K562 (cell line): ENCODE results near the gene IL6ST. TPM values are rescaled to one million over a fixed set of nuclear protein-coding genes. Genes with fewer than 3 reads are reported as not detected.

Experiments used
- ARID1B ChIP-seq: fragments of 450-650 bp; IDR thresholded peaks from 2 replicates; pipeline ENCODE4 v1.6.1; 2016; ENCODE audit warnings: antibody characterized with exemption, mild to moderate bottlenecking, inconsistent platforms
- ETV6 ChIP-seq, 3 experiments: fragments of 150-350 bp in 1 of 3; sonication (generic) in 1 of 3; formaldehyde crosslinking in 1 of 3; IDR thresholded peaks; 2 replicates each; pipeline versions ENCODE4 v1.6.1 to v1.8.0; 2014 to 2022; ENCODE audit warnings: borderline replicate concordance in 2 of 3, low read depth in 2 of 3, antibody characterized with exemption in 1 of 3, low read length in 1 of 3, mild to moderate bottlenecking in 1 of 3, missing genetic modification reagents in 1 of 3
- FUS ChIP-seq: fragments of 200-400 bp; formaldehyde crosslinking; optimal IDR thresholded peaks from 2 replicates; pipeline ENCODE3; 2017; ENCODE audit warnings: low read depth, low read length
- HSF4 ChIP-seq: fragments of 250-450 bp; sonication (Bioruptor Pico); IDR thresholded peaks from 2 replicates; pipeline ENCODE4 v2.1.2; 2022; ENCODE audit warnings: mild to moderate bottlenecking, moderate library complexity, borderline replicate concordance
- polyA plus RNA-seq, 8 experiments: library from polyadenylated mRNA; depleted of rRNA in 4 of 8; stranded (reverse) in 5 of 8; unstranded in 3 of 8; fragments of >200 nt; fragmentation: Nextera tagmentation in 2 of 8; fragmentation: Illumina TruSeq in 1 of 8; extraction: Ambion mirVana in 2 of 8; extraction: Trizol in 1 of 8; gene quantifications; 2 replicates each; pipeline versions ENCODE4 v1.2.1 to v1.2.3, GENCODE V29; 2011 to 2014; ENCODE audit warnings: inconsistent platforms in 1 of 8, missing spikeins in 1 of 8
- total RNA-seq, 7 experiments: library from RNA; depleted of rRNA in 6 of 7; stranded (reverse); fragments of >200 nt in 6 of 7; fragmentation: Illumina TruSeq in 2 of 7; extraction: Trizol in 2 of 7; gene quantifications; 2 replicates each; pipeline versions ENCODE4 v1.2.1 to v1.2.3, GENCODE V29; 2011 to 2021; ENCODE audit warnings: low replicate concordance in 1 of 7
- TF ChIP-seq, protein P1 (sequence below): fragments of 250-450 bp; sonication (Bioruptor Pico); IDR thresholded peaks from 2 replicates; pipeline ENCODE4 v1.4.0; 2020; ENCODE audit warnings: borderline replicate concordance
- TF ChIP-seq, protein P2 (sequence below): fragments of 250-450 bp; sonication (Bioruptor Pico); IDR thresholded peaks from 2 replicates; pipeline ENCODE4 v1.5.0; 2021
- TF ChIP-seq, protein P3 (sequence below): sonication (generic); formaldehyde crosslinking; IDR thresholded peaks from 2 replicates; pipeline ENCODE4 v1.8.0; 2022; ENCODE audit warnings: missing genetic modification reagents, mild to moderate bottlenecking, moderate library complexity, borderline replicate concordance

IL6ST gene
- total and polyA plus RNA-seq, 9 of the 15 experiments (the other 6 are each of a cell fraction or from before 2014, with no cell fraction given), result 2.0 to 27.0 (median 7.9) TPM

DNA sequence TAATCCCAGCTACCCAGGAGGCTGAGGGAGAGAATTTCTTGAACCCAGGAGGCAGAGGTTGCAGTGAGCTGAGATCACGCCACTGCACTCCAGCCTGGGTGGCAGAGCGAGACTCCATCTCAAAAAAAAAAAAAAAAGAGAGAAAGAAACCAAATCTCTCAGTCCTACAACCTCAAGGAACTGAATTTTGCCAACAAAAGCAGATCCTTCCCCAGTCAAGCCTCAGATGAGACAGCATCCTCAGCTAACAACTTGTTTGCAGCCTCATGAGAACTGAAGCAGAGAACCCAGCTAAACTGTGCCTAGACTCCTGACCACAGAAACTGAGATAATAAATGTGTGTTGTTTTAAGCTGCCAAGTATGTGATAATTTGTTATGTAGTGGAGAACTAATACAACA is 7.5 kb upstream of the IL6ST start (continued):
- TF ChIP-seq, protein P1, sequence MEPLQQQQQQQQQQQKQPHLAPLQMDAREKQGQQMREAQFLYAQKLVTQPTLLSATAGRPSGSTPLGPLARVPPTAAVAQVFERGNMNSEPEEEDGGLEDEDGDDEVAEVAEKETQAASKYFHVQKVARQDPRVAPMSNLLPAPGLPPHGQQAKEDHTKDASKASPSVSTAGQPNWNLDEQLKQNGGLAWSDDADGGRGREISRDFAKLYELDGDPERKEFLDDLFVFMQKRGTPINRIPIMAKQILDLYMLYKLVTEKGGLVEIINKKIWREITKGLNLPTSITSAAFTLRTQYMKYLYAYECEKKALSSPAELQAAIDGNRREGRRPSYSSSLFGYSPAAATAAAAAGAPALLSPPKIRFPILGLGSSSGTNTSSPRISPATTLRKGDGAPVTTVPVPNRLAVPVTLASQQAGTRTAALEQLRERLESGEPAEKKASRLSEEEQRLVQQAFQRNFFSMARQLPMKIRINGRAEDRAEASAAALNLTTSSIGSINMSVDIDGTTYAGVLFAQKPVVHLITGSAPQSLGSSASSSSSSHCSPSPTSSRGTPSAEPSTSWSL (CRISPR knock-in tag), result no peak
- no peak for TF ChIP-seq ETV6 (IDR thresholded peaks at IDR 0.05; ENCODE audit: borderline replicate concordance in 1 of 2, low read depth in 2 of 2, low read length in 1 of 2)
- no peak for TF ChIP-seq ETV6 (CRISPR knock-in tag; IDR thresholded peaks at IDR 0.05; ENCODE audit: borderline replicate concordance)
- TF ChIP-seq, protein P2, sequence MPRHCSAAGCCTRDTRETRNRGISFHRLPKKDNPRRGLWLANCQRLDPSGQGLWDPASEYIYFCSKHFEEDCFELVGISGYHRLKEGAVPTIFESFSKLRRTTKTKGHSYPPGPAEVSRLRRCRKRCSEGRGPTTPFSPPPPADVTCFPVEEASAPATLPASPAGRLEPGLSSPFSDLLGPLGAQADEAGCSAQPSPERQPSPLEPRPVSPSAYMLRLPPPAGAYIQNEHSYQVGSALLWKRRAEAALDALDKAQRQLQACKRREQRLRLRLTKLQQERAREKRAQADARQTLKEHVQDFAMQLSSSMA (CRISPR knock-in tag), result no peak
- TF ChIP-seq HSF4, result no peak
- TF ChIP-seq, protein P3, sequence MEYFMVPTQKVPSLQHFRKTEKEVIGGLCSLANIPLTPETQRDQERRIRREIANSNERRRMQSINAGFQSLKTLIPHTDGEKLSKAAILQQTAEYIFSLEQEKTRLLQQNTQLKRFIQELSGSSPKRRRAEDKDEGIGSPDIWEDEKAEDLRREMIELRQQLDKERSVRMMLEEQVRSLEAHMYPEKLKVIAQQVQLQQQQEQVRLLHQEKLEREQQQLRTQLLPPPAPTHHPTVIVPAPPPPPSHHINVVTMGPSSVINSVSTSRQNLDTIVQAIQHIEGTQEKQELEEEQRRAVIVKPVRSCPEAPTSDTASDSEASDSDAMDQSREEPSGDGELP (CRISPR knock-in tag), result no peak
- no peak for TF ChIP-seq ARID1B
- TF ChIP-seq FUS, result no peak
